Activated T-cell treated with anti-CD3 and anti-CD28 coated beads, Interleukin-2, amount 50 U/mL, for 24 hours (primary cell): ENCODE measurements around the gene SMG6.

Experiments
- DNase-seq: peaks from one replicate; pipeline ENCODE4 v3.0.0-alpha.2; 2020
- H3K27ac Mint-ChIP-seq: 2 replicates; pipeline ENCODE4 v1.8.0; 2020; ENCODE audit warnings: mild to moderate bottlenecking, mixed read lengths
- H3K27me3 Mint-ChIP-seq: 2 replicates; pipeline ENCODE4 v1.8.0; 2020; ENCODE audit warnings: mixed read lengths
- H3K36me3 Mint-ChIP-seq: 2 replicates; pipeline ENCODE4 v1.8.0; 2020; ENCODE audit warnings: low read depth, mixed read lengths
- H3K4me1 Mint-ChIP-seq: 2 replicates; pipeline ENCODE4 v1.8.0; 2020; ENCODE audit warnings: low read depth, mixed read lengths
- H3K4me3 Mint-ChIP-seq: 2 replicates; pipeline ENCODE4 v1.8.0; 2020; ENCODE audit warnings: mild to moderate bottlenecking, moderate library complexity, mixed read lengths
- H3K9me3 Mint-ChIP-seq: 2 replicates; pipeline ENCODE4 v1.8.0; 2020; ENCODE audit warnings: mixed read lengths

The SMG6 gene

GRCh38 chr17:2071455-2072281 lies 231.9 kb downstream of the SMG6 start:
- peak overlapping the region; percentile 53 for H3K27ac Mint-ChIP-seq
- peaks cover 49% of the 10 kb centered on the region for H3K4me1 Mint-ChIP-seq
- no peaks in the 10 kb centered on the region for H3K27me3 Mint-ChIP-seq
- H3K9me3 Mint-ChIP-seq = no peaks in the 10 kb centered on the region
- H3K36me3 Mint-ChIP-seq = peaks cover 76% of the 10 kb centered on the region
- no peak for DNase-seq
- no peak overlapping the region for H3K4me3 Mint-ChIP-seq

- Mint-ChIP-seq H3K4me3 (peak overlapping the region; percentile 1), H3K4me1 (peaks cover 49% of the 10 kb centered on the region), H3K9me3 (no peaks in the 10 kb centered on the region), H3K27ac (peak overlapping the region; percentile 53), H3K27me3 (no peaks in the 10 kb centered on the region), H3K36me3 (peaks cover 76% of the 10 kb centered on the region)
- no peak for DNase-seq
Measured at GRCh38 chr17:2071024-2071385, 232.6 kb downstream of the SMG6 start.

GRCh38 chr17:2070241-2071023 lies 233.2 kb downstream of the SMG6 start:
- Mint-ChIP-seq H3K27ac (peak overlapping the region; percentile 78), H3K4me3 (peak overlapping the region; percentile 68), H3K36me3 (peaks cover 76% of the 10 kb centered on the region), H3K4me1 (peaks cover 49% of the 10 kb centered on the region), H3K27me3 (no peaks in the 10 kb centered on the region), H3K9me3 (no peaks in the 10 kb centered on the region)
- peak; percentile 75 for DNase-seq

- H3K36me3 Mint-ChIP-seq = peaks cover 86% of the 10 kb centered on the region
- peak overlapping the region; percentile 90 for H3K27ac Mint-ChIP-seq
- H3K27me3 Mint-ChIP-seq = no peaks in the 10 kb centered on the region
- no peak for DNase-seq
- H3K4me1 Mint-ChIP-seq = peaks cover 50% of the 10 kb centered on the region
- H3K9me3 Mint-ChIP-seq = no peaks in the 10 kb centered on the region
- H3K4me3 Mint-ChIP-seq = peak overlapping the region; percentile 68
Measured at GRCh38 chr17:2068519-2069051, 235.0 kb downstream of the SMG6 start.

GRCh38 chr17:2068031-2068518 lies 235.5 kb downstream of the SMG6 start:
- Mint-ChIP-seq H3K4me3 (peak overlapping the region; percentile 68), H3K27ac (no peak overlapping the region), H3K4me1 (peaks cover 53% of the 10 kb centered on the region), H3K36me3 (peaks cover 91% of the 10 kb centered on the region), H3K9me3 (no peaks in the 10 kb centered on the region), H3K27me3 (no peaks in the 10 kb centered on the region)
- DNase-seq = no peak

DNA sequence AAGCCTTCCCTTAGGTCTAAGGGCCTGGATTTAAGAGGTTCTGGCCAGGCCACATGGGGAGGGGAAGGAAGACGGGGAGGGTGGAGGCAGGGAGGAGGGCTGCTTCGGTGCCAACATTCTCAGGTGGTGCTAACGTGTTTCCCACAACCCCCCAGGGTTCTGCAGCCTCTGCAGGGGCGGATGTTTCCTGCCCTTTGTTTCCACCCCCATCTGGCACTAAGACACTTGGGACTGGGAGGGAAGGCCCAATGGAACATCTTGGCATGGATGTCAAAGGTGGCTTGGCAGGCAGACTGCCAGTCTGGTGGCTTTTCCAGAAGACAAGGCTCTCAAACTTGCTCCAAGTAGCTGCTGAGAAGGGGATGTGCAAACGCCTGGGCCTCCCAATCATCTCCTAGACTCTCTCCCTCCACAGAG lies 236.0 kb downstream of the SMG6 start:
- Mint-ChIP-seq H3K4me1 (peaks cover 58% of the 10 kb centered on the region), H3K27ac (no peak overlapping the region)

GRCh38 chr17:2067048-2067561 lies 236.5 kb downstream of the SMG6 start:
- H3K27ac Mint-ChIP-seq = peak overlapping the region; percentile 35
- H3K27me3 Mint-ChIP-seq = no peaks in the 10 kb centered on the region
- DNase-seq = no peak
- peaks cover 56% of the 10 kb centered on the region for H3K4me1 Mint-ChIP-seq
- peaks cover 93% of the 10 kb centered on the region for H3K36me3 Mint-ChIP-seq
- H3K4me3 Mint-ChIP-seq = peak overlapping the region; percentile 68
- H3K9me3 Mint-ChIP-seq = no peaks in the 10 kb centered on the region

More for the DNA sequence above, 236.0 kb downstream of the SMG6 start:
- H3K36me3 Mint-ChIP-seq = peaks cover 93% of the 10 kb centered on the region
- no peaks in the 10 kb centered on the region for H3K27me3 Mint-ChIP-seq
- peak overlapping the region; percentile 68 for H3K4me3 Mint-ChIP-seq
- no peaks in the 10 kb centered on the region for H3K9me3 Mint-ChIP-seq
- DNase-seq = no peak

GRCh38 chr17:2065949-2066400 lies 237.6 kb downstream of the SMG6 start:
- no peak for DNase-seq
- Mint-ChIP-seq H3K4me3 (no peak overlapping the region), H3K4me1 (peaks cover 47% of the 10 kb centered on the region), H3K9me3 (no peaks in the 10 kb centered on the region), H3K36me3 (peaks cover 93% of the 10 kb centered on the region), H3K27ac (peak overlapping the region; percentile 55), H3K27me3 (no peaks in the 10 kb centered on the region)

- H3K36me3 Mint-ChIP-seq = peaks cover 98% of the 10 kb centered on the region
- no peaks in the 10 kb centered on the region for H3K27me3 Mint-ChIP-seq
- no peak overlapping the region for H3K4me3 Mint-ChIP-seq
- peak; percentile 76 for DNase-seq
- peaks cover 46% of the 10 kb centered on the region for H3K4me1 Mint-ChIP-seq
- H3K9me3 Mint-ChIP-seq = no peaks in the 10 kb centered on the region
- peak overlapping the region; percentile 55 for H3K27ac Mint-ChIP-seq
Measured at GRCh38 chr17:2064980-2065785, 238.4 kb downstream of the SMG6 start.

DNA sequence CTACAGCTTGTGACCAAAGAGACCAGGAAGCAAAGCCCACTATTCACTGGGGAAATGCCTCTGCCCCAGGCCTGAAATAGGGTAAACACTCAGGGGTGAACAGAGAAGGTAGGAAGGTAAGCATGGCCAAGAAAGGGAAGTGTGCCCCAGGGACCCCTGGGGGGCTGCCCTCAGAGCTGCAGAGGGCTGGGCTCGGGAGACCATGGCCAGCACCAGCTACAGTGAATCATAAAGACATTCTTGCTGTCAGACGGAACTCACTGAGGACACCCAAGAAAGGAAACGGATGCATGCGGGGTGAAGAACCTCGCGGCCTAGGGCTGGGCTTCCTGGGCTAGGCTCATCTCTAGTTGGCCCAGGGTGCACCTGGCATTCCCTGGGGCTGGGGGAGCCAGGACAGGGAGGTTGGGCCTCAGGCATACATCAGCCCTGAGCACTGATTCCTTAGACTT lies 239.0 kb downstream of the SMG6 start:
- Mint-ChIP-seq H3K36me3 (peaks cover 98% of the 10 kb centered on the region), H3K27ac (peak overlapping the region; percentile 55), H3K27me3 (peaks cover under 1% of the 10 kb centered on the region), H3K4me3 (no peak overlapping the region), H3K9me3 (no peaks in the 10 kb centered on the region), H3K4me1 (peaks cover 42% of the 10 kb centered on the region)
- DNase-seq = no peak

GRCh38 chr17:2064147-2064489 lies 239.5 kb downstream of the SMG6 start:
- peaks cover 98% of the 10 kb centered on the region for H3K36me3 Mint-ChIP-seq
- no peak overlapping the region for H3K4me3 Mint-ChIP-seq
- peaks cover 3% of the 10 kb centered on the region for H3K27me3 Mint-ChIP-seq
- DNase-seq = no peak
- H3K9me3 Mint-ChIP-seq = no peaks in the 10 kb centered on the region
- H3K27ac Mint-ChIP-seq = no peak overlapping the region
- peaks cover 41% of the 10 kb centered on the region for H3K4me1 Mint-ChIP-seq

- H3K36me3 Mint-ChIP-seq = peaks cover 92% of the 10 kb centered on the region
- peak overlapping the region; percentile 60 for H3K27ac Mint-ChIP-seq
- peaks cover 3% of the 10 kb centered on the region for H3K27me3 Mint-ChIP-seq
- no peak for DNase-seq
- H3K4me1 Mint-ChIP-seq = peaks cover 35% of the 10 kb centered on the region
- H3K9me3 Mint-ChIP-seq = no peaks in the 10 kb centered on the region
- no peak overlapping the region for H3K4me3 Mint-ChIP-seq
Measured at GRCh38 chr17:2063261-2064146, 240.1 kb downstream of the SMG6 start.

DNA sequence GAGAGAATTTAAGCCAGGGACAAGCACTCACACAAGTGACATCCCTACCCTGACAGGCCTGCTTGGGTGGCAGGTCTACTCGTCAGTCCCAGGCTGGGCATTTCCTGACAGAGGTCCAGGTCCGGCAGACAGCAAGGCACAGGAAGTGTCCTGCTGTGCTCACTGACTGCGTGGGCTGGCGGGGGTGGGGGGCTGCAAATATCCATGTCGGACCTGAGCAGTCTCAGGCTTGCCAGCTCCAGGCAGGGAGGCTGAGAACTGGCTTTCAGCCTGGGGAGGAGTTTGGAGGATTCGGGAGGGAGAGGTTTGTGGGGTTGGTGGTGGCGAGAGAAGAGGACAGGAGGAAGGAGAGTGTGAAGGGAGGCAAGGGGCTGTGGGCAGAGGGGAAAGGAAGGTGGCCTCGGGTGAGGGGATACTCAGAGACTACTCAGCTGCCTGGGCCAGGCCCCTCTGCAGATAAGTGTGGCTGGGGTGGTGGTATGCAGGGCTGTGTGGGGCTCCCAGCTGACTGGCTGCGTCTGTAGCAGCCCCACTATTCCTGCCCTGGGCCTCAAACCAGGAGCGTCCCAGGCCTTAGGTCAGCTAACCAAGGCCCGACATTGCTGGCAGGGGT lies 240.9 kb downstream of the SMG6 start:
- peaks cover 88% of the 10 kb centered on the region for H3K36me3 Mint-ChIP-seq

More for the DNA sequence above, 240.9 kb downstream of the SMG6 start:
- Mint-ChIP-seq H3K4me1 (peaks cover 30% of the 10 kb centered on the region), H3K27me3 (peaks cover 3% of the 10 kb centered on the region), H3K27ac (no peak overlapping the region), H3K4me3 (no peak overlapping the region), H3K9me3 (no peaks in the 10 kb centered on the region)
- DNase-seq = no peak
